Measurements from ENCODE around the gene NPR3.

Gene NPR3

GRCh38 chr5:32678472-32678871, 32.6 kb upstream of the NPR3 start:
- Histone ChIP-seq H3K4me1 (ENCODE audit: control insufficient read depth in 1 of 2, insufficient read depth in 1 of 2, low read depth in 1 of 2, low read length in 1 of 2) (no peaks in the 10 kb centered on the region), H3K9me3 (no peaks in the 10 kb centered on the region), H3K4me3 (ENCODE audit: low read depth in 1 of 2, low read length in 1 of 2) (no peak overlapping the region), H3K27me3 (no peaks in the 10 kb centered on the region), H3K36me3 (no peaks in the 10 kb centered on the region), H3K27ac (no peak overlapping the region)
- no peak for TF ChIP-seq CTCF (IDR thresholded peaks at IDR 0.05)

- no peak for TF ChIP-seq CTCF (IDR thresholded peaks at IDR 0.05)
- Histone ChIP-seq H3K27me3 (no peaks in the 10 kb centered on the region), H3K27ac (no peak overlapping the region), H3K4me1 (ENCODE audit: control insufficient read depth in 1 of 2, insufficient read depth in 1 of 2, low read depth in 1 of 2, low read length in 1 of 2) (no peaks in the 10 kb centered on the region), H3K9me3 (no peaks in the 10 kb centered on the region), H3K4me3 (ENCODE audit: low read depth in 1 of 2, low read length in 1 of 2) (no peak overlapping the region), H3K36me3 (no peaks in the 10 kb centered on the region)
These were observed 31.9 kb upstream of the NPR3 start for GRCh38 chr5:32679218-32679617.

- Histone ChIP-seq H3K36me3 (no peaks in the 10 kb centered on the region), H3K4me3 (ENCODE audit: low read depth in 1 of 2, low read length in 1 of 2) (no peak overlapping the region), H3K9me3 (no peaks in the 10 kb centered on the region), H3K27ac (no peak overlapping the region), H3K27me3 (no peaks in the 10 kb centered on the region), H3K4me1 (ENCODE audit: control insufficient read depth in 1 of 2, insufficient read depth in 1 of 2, low read depth in 1 of 2, low read length in 1 of 2) (no peaks in the 10 kb centered on the region)
- no peak for TF ChIP-seq CTCF (IDR thresholded peaks at IDR 0.05)
These were observed 30.9 kb upstream of the NPR3 start for GRCh38 chr5:32680183-32680582.

GRCh38 chr5:32683125-32683524, 28.0 kb upstream of the NPR3 start:
- no peak for TF ChIP-seq CTCF (IDR thresholded peaks at IDR 0.05)
- Histone ChIP-seq H3K4me1 (ENCODE audit: control insufficient read depth in 1 of 2, insufficient read depth in 1 of 2, low read depth in 1 of 2, low read length in 1 of 2) (no peaks in the 10 kb centered on the region), H3K36me3 (no peaks in the 10 kb centered on the region), H3K27ac (no peak overlapping the region), H3K9me3 (no peaks in the 10 kb centered on the region), H3K4me3 (ENCODE audit: low read depth in 1 of 2, low read length in 1 of 2) (no peak overlapping the region), H3K27me3 (no peaks in the 10 kb centered on the region)

- TF ChIP-seq CTCF (IDR thresholded peaks at IDR 0.05): no peak
- Histone ChIP-seq H3K4me1 (ENCODE audit: control insufficient read depth in 1 of 2, insufficient read depth in 1 of 2, low read depth in 1 of 2, low read length in 1 of 2) (no peaks in the 10 kb centered on the region), H3K9me3 (no peaks in the 10 kb centered on the region), H3K27ac (no peak overlapping the region), H3K36me3 (no peaks in the 10 kb centered on the region), H3K4me3 (ENCODE audit: low read depth in 1 of 2, low read length in 1 of 2) (no peak overlapping the region), H3K27me3 (no peaks in the 10 kb centered on the region)
These were observed 26.9 kb upstream of the NPR3 start for GRCh38 chr5:32684260-32684659.
